Endothelial cell (in vitro differentiated cells): ENCODE data around the gene DNMBP. TPM values are rescaled to one million over a fixed set of nuclear protein-coding genes. Genes with fewer than 3 reads are reported as not detected.

Source experiments
- DNase-seq: peaks from one replicate; pipeline ENCODE4 v3.0.0; 2021; ENCODE audit warnings: low spot score
- H3K27ac Mint-ChIP-seq: one replicate; pipeline ENCODE4 v1.8.0; 2021; ENCODE audit warnings: mixed read lengths, inconsistent platforms; ENCODE audit not compliant: unreplicated experiment
- H3K27me3 Mint-ChIP-seq: one replicate; pipeline ENCODE4 v1.8.0; 2021; ENCODE audit warnings: mild to moderate bottlenecking, moderate library complexity, mixed read lengths, inconsistent platforms; ENCODE audit not compliant: unreplicated experiment
- H3K36me3 Mint-ChIP-seq: one replicate; pipeline ENCODE4 v1.8.0; 2021; ENCODE audit warnings: mild to moderate bottlenecking, low read depth, mixed read lengths, inconsistent platforms; ENCODE audit not compliant: unreplicated experiment
- H3K4me1 Mint-ChIP-seq: one replicate; pipeline ENCODE4 v1.8.0; 2021; ENCODE audit warnings: mild to moderate bottlenecking, mixed read lengths, inconsistent platforms; ENCODE audit not compliant: unreplicated experiment
- H3K4me3 Mint-ChIP-seq: one replicate; pipeline ENCODE4 v1.8.0; 2021; ENCODE audit warnings: mild to moderate bottlenecking, mixed read lengths, inconsistent platforms; ENCODE audit not compliant: unreplicated experiment
- H3K9me3 Mint-ChIP-seq: one replicate; pipeline ENCODE4 v1.8.0; 2021; ENCODE audit warnings: mixed read lengths, inconsistent platforms; ENCODE audit not compliant: unreplicated experiment
- total RNA-seq: library from RNA; stranded (reverse); fragmentation: NEBNext Ultra II Directional; extraction: Animal tissue kit (Norgen Biotek cat#: 25700); gene quantifications from one replicate; pipeline ENCODE4 v1.2.1, GENCODE V29; 2021; ENCODE audit not compliant: unreplicated experiment
- TF ChIP-seq, protein P1 (sequence below): fragments of 200-600 bp; sonication (generic); IDR thresholded peaks from one replicate; pipeline ENCODE4 v1.5.0; 2021; ENCODE audit warnings: antibody characterized with exemption; ENCODE audit not compliant: unreplicated experiment

The DNMBP gene
- total RNA-seq, 1 donor from 2014 or later: 21.8 TPM

GRCh38 chr10:100045592-100045991, 35.8 kb upstream of the DNMBP start:
- H3K9me3 Mint-ChIP-seq: no peaks in the 10 kb centered on the region
- no peak overlapping the region for H3K27ac Mint-ChIP-seq
- H3K4me1 Mint-ChIP-seq: peaks cover 19% of the 10 kb centered on the region
- no peak for DNase-seq
- no peak overlapping the region for H3K4me3 Mint-ChIP-seq
- peaks cover 2% of the 10 kb centered on the region for H3K27me3 Mint-ChIP-seq
- TF ChIP-seq, protein P1, sequence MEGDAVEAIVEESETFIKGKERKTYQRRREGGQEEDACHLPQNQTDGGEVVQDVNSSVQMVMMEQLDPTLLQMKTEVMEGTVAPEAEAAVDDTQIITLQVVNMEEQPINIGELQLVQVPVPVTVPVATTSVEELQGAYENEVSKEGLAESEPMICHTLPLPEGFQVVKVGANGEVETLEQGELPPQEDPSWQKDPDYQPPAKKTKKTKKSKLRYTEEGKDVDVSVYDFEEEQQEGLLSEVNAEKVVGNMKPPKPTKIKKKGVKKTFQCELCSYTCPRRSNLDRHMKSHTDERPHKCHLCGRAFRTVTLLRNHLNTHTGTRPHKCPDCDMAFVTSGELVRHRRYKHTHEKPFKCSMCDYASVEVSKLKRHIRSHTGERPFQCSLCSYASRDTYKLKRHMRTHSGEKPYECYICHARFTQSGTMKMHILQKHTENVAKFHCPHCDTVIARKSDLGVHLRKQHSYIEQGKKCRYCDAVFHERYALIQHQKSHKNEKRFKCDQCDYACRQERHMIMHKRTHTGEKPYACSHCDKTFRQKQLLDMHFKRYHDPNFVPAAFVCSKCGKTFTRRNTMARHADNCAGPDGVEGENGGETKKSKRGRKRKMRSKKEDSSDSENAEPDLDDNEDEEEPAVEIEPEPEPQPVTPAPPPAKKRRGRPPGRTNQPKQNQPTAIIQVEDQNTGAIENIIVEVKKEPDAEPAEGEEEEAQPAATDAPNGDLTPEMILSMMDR: no peak
- H3K36me3 Mint-ChIP-seq: no peaks in the 10 kb centered on the region

- Mint-ChIP-seq H3K27me3 (peaks cover 1% of the 10 kb centered on the region), H3K27ac (no peak overlapping the region), H3K4me1 (peaks cover 22% of the 10 kb centered on the region), H3K36me3 (no peaks in the 10 kb centered on the region), H3K4me3 (no peak overlapping the region), H3K9me3 (no peaks in the 10 kb centered on the region)
- DNase-seq: no peak
- TF ChIP-seq, protein P1: no peak
Observed at GRCh38 chr10:100043796-100044195, 34.0 kb upstream of the DNMBP start.

GRCh38 chr10:100043344-100043743, 33.6 kb upstream of the DNMBP start:
- TF ChIP-seq, protein P1: no peak
- Mint-ChIP-seq H3K9me3 (no peaks in the 10 kb centered on the region), H3K27me3 (peaks cover 1% of the 10 kb centered on the region), H3K27ac (no peak overlapping the region), H3K4me3 (no peak overlapping the region), H3K36me3 (no peaks in the 10 kb centered on the region), H3K4me1 (peaks cover 26% of the 10 kb centered on the region)
- DNase-seq: no peak

DNA sequence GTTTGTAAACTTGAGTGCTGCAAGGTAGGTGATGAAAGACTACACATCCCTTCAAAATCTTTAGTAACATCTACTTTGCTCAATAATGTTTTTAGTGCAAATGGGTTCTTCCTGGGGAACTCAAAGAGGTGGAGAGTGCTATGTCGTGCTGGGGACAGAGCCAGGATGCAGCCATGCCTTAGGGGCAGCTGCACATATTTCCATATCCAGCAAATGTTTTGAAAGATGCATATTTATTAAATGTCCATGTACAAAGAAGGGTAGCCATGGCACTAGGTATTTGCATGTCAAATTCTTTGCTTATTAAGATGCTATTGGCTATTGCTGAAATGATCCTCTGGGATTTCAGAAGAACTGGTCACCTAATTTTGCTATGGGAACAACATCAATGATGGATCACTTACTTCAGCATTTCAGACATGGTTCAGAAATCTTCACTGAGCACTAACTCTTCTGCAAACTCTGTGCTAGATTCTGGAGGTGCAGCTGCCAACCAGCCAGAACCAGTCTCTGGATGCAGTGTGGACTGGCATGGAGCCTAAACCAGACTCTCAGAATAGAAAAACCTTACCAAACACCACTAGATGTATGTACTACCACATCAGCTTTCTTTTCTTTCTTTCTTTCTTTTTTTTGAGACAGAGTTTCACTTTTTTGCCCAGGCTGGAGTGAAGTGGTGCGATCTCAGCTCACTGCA, 31.7 kb upstream of the DNMBP start:
- Mint-ChIP-seq H3K4me1 (peaks cover 23% of the 10 kb centered on the region), H3K27ac (no peak overlapping the region), H3K4me3 (no peak overlapping the region), H3K9me3 (no peaks in the 10 kb centered on the region), H3K36me3 (no peaks in the 10 kb centered on the region), H3K27me3 (no peaks in the 10 kb centered on the region)
- DNase-seq: no peak
- TF ChIP-seq, protein P1: no peak

DNA sequence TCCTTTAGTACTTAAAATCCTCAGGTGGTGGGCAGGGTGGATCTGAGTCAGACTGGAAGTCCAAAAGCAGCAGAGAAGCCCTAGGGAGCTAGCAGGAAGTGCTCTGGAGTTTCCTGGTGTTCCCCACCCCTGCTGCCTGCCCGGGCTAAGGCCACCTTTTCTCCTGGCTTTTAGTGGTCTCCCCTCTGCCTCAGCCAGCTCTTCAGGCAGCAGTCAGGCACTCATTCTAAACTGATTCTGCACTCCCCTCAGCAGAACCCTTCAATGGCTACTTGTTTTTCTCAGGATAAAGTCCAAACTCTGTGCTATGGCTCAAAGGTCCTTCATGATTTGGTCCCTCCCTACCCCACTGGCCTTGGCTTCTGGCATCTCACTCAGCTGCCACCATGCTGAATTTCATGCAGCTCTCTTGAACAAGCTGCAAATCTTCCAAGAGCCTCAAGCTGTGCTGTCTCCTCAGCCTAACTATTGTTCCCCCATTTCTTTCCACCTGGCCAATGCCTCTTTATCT, 28.9 kb upstream of the DNMBP start:
- no peaks in the 10 kb centered on the region for H3K9me3 Mint-ChIP-seq
- H3K4me3 Mint-ChIP-seq: no peak overlapping the region
- no peak overlapping the region for H3K27ac Mint-ChIP-seq
- TF ChIP-seq, protein P1: no peak
- no peaks in the 10 kb centered on the region for H3K27me3 Mint-ChIP-seq
- no peak for DNase-seq
- H3K36me3 Mint-ChIP-seq: no peaks in the 10 kb centered on the region
- peaks cover 13% of the 10 kb centered on the region for H3K4me1 Mint-ChIP-seq
